H9 (cell line): ENCODE data around the gene DCANP1. TPM values are rescaled to one million over a fixed set of nuclear protein-coding genes. Genes with fewer than 3 reads are reported as not detected.

Experiments used
- DNase-seq: peaks from one replicate; pipeline ENCODE4 v3.0.0-alpha.2; 2017
- H2AFZ ChIP-seq: one replicate; pipeline ENCODE4 v1.6.1; 2013; ENCODE audit warnings: mild to moderate bottlenecking, low read length, control low read depth, moderate library complexity
- H2AK5ac ChIP-seq: 2 replicates; pipeline ENCODE4 v1.6.1; 2013; ENCODE audit warnings: low read length, control low read depth, mixed read lengths; ENCODE audit not compliant: insufficient read length
- H2BK120ac ChIP-seq: one replicate; pipeline ENCODE4 v1.6.1; 2013; ENCODE audit warnings: low read depth, mild to moderate bottlenecking, low read length, control low read depth, inconsistent platforms; ENCODE audit not compliant: poor library complexity, severe bottlenecking
- H2BK12ac ChIP-seq: 2 replicates; pipeline ENCODE4 v1.6.1; 2013; ENCODE audit warnings: low read length, control low read depth, mixed read lengths, low read depth; ENCODE audit not compliant: insufficient read length
- H2BK15ac ChIP-seq: 2 replicates; pipeline ENCODE4 v1.6.1; 2013; ENCODE audit warnings: low read depth, low read length, control low read depth
- H2BK20ac ChIP-seq: one replicate; pipeline ENCODE4 v1.6.1; 2013; ENCODE audit warnings: low read depth, mild to moderate bottlenecking, low read length, control low read depth, inconsistent platforms; ENCODE audit not compliant: poor library complexity, severe bottlenecking
- H2BK5ac ChIP-seq: 2 replicates; pipeline ENCODE4 v1.6.1; 2013; ENCODE audit warnings: low read length, control low read depth, mixed read lengths; ENCODE audit not compliant: insufficient read length
- H3K14ac ChIP-seq: 2 replicates; pipeline ENCODE4 v1.6.1; 2013; ENCODE audit warnings: low read length, control low read depth; ENCODE audit not compliant: insufficient read depth
- H3K18ac ChIP-seq: 2 replicates; pipeline ENCODE4 v1.6.1; 2013; ENCODE audit warnings: low read depth, mild to moderate bottlenecking, mixed read lengths, low read length, control low read depth; ENCODE audit not compliant: insufficient read length
- H3K23ac ChIP-seq: 2 replicates; pipeline ENCODE4 v1.6.1; 2013; ENCODE audit warnings: low read length, control low read depth, mixed read lengths, low read depth; ENCODE audit not compliant: insufficient read length
- H3K23me2 ChIP-seq: 2 replicates; pipeline ENCODE4 v1.6.1; 2013; ENCODE audit warnings: low read depth, mild to moderate bottlenecking, mixed read lengths, low read length, control low read depth; ENCODE audit not compliant: insufficient read length, poor library complexity, severe bottlenecking
- H3K27ac ChIP-seq: 2 replicates; pipeline ENCODE4 v1.5.1; 2013; ENCODE audit warnings: low read length, control low read depth, mixed read lengths, low read depth; ENCODE audit not compliant: insufficient read length
- H3K27me3 ChIP-seq: 2 replicates; pipeline ENCODE4 v1.6.1; 2013; ENCODE audit warnings: low read length, control low read depth, inconsistent platforms; ENCODE audit not compliant: insufficient read depth
- H3K4ac ChIP-seq: 2 replicates; pipeline ENCODE4 v1.6.1; 2013; ENCODE audit warnings: low read depth, mild to moderate bottlenecking, control low read depth, inconsistent platforms, low read length, moderate library complexity
- H3K4me1 ChIP-seq: 2 replicates; pipeline ENCODE4 v1.6.1; 2013; ENCODE audit warnings: low read length, control low read depth, inconsistent platforms; ENCODE audit not compliant: insufficient read depth
- H3K4me2 ChIP-seq: 2 replicates; pipeline ENCODE4 v1.6.1; 2013; ENCODE audit warnings: low read length, control low read depth, mixed read lengths; ENCODE audit not compliant: insufficient read length, insufficient read depth
- H3K56ac ChIP-seq: 2 replicates; pipeline ENCODE4 v1.6.1; 2013; ENCODE audit warnings: low read depth, mild to moderate bottlenecking, mixed read lengths, low read length, control low read depth; ENCODE audit not compliant: insufficient read length
- H3K79me1 ChIP-seq: 2 replicates; pipeline ENCODE4 v1.6.1; 2013; ENCODE audit warnings: low read depth, mild to moderate bottlenecking, moderate library complexity, low read length, control low read depth, inconsistent platforms; ENCODE audit not compliant: insufficient read depth, poor library complexity, severe bottlenecking
- H3K79me2 ChIP-seq: 2 replicates; pipeline ENCODE4 v1.6.1; 2013; ENCODE audit warnings: low read length, control low read depth, inconsistent platforms; ENCODE audit not compliant: insufficient read depth
- H3K9ac ChIP-seq: 2 replicates; pipeline ENCODE4 v1.6.1; 2013; ENCODE audit warnings: low read length, control low read depth, mixed read lengths; ENCODE audit not compliant: insufficient read length; ENCODE audit errors: extremely low read depth
- H3K9me3 ChIP-seq: one replicate; pipeline ENCODE4 v1.6.1; 2013; ENCODE audit warnings: low read depth, low read length, inconsistent platforms; ENCODE audit not compliant: control insufficient read depth
- H3T11ph ChIP-seq: one replicate; pipeline ENCODE4 v1.6.1; 2013; ENCODE audit warnings: mild to moderate bottlenecking, low read length, control low read depth, inconsistent platforms
- H4K20me1 ChIP-seq: one replicate; pipeline ENCODE4 v1.6.1; 2013; ENCODE audit not compliant: control insufficient read depth, insufficient read length, insufficient read depth
- H4K5ac ChIP-seq: 2 replicates; pipeline ENCODE4 v1.6.1; 2013; ENCODE audit warnings: low read depth, mild to moderate bottlenecking, mixed read lengths, low read length, control low read depth; ENCODE audit not compliant: insufficient read length
- H4K8ac ChIP-seq: replicated peaks from 2 replicates; pipeline ENCODE4 v1.6.1; 2013; ENCODE audit warnings: low read length, control low read depth, mixed read lengths, low read depth; ENCODE audit not compliant: insufficient read length
- H4K91ac ChIP-seq: 2 replicates; pipeline ENCODE4 v1.6.1; 2013; ENCODE audit warnings: low read depth, mild to moderate bottlenecking, moderate library complexity, mixed read lengths, low read length, control low read depth; ENCODE audit not compliant: insufficient read length
- H3K27ac Mint-ChIP-seq, 3 experiments: 2 replicates in 2 of 3; 3 replicates in 1 of 3; pipeline ENCODE4 v1.8.0; 2020 to 2021; ENCODE audit warnings: mixed read lengths in 3 of 3, mild to moderate bottlenecking in 1 of 3, moderate library complexity in 1 of 3
- H3K27me3 Mint-ChIP-seq: 2 replicates; pipeline ENCODE4 v1.8.0; 2021; ENCODE audit warnings: low read depth, mild to moderate bottlenecking, moderate library complexity, mixed read lengths
- H3K36me3 Mint-ChIP-seq, 3 experiments: 2 replicates in 2 of 3; 3 replicates in 1 of 3; pipeline ENCODE4 v1.8.0; 2020 to 2021; ENCODE audit warnings: low read depth in 3 of 3, mixed read lengths in 3 of 3; ENCODE audit not compliant: insufficient read depth in 1 of 3
- H3K4me1 Mint-ChIP-seq, 2 experiments: 2 replicates each; pipeline ENCODE4 v1.8.0; 2020; ENCODE audit warnings: mixed read lengths in 2 of 2
- H3K4me3 Mint-ChIP-seq, 2 experiments: 2 replicates in 1 of 2; 3 replicates in 1 of 2; pipeline ENCODE4 v1.8.0; 2020 to 2021; ENCODE audit warnings: mild to moderate bottlenecking in 2 of 2, mixed read lengths in 2 of 2, moderate library complexity in 1 of 2
- H3K9me3 Mint-ChIP-seq, 2 experiments: 2 replicates in 1 of 2; 3 replicates in 1 of 2; pipeline ENCODE4 v1.8.0; 2020; ENCODE audit warnings: mild to moderate bottlenecking in 2 of 2, mixed read lengths in 2 of 2, moderate library complexity in 1 of 2
- WGBS: extraction: QIAGEN DNeasy Blood & Tissue Kit; methylation state at CpG from one replicate; pipeline ENCODE4 v1.1.7; 2013; ENCODE audit warnings: missing lambda C conversion rate, low lambda C conversion rate, mixed read lengths; ENCODE audit not compliant: insufficient read length; ENCODE audit errors: extremely low coverage; 5-methylcytosine and 5-hydroxymethylcytosine counted together
- total RNA-seq: library from RNA; stranded (reverse); gene quantifications from 2 replicates; pipeline ENCODE4 v1.2.1, GENCODE V29; 2021
- TF ChIP-seq, protein P1 (sequence below): fragments of 200-600 bp; sonication (generic); conservative IDR thresholded peaks from 3 replicates; pipeline ENCODE4 v1.8.0; 2021; ENCODE audit warnings: antibody characterized with exemption, mild to moderate bottlenecking

DCANP1 gene
- total RNA-seq, 1 experiment from 2014 or later: not detected

DNA sequence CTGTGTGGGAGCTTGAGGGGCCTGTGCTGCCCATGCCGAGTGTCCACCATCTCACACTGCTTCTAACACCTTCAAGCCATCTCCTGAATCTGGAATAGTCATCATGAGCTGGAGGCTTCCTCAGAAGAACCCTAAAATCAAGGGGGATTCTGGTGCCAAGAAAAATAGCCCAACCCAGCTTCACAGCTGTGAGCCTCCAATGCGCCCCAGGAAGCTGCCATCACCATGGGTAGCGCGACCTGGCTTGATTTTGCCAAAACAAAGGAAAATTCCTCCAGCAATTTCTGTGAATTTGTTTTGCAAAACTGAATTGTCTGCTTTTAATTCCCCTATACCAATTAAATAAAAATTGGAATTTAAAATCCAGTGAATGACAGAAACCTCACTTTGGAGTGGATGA is 11.2 kb upstream of the DCANP1 start:
- DNase-seq: no peak
- Histone ChIP-seq H4K5ac (no peak overlapping the region), H3K79me1 (no peaks in the 10 kb centered on the region), H4K8ac (no peak overlapping the region), H3K27ac (no peak overlapping the region), H3K4me2 (no peak overlapping the region), H4K20me1 (no peaks in the 10 kb centered on the region), H3K14ac (no peak overlapping the region), H2AK5ac (no peak overlapping the region), H3K23me2 (no peaks in the 10 kb centered on the region), H2BK12ac (no peak overlapping the region), H3K9ac (no peak overlapping the region), H3K56ac (no peak overlapping the region), H3K4me1 (no peaks in the 10 kb centered on the region), H3T11ph (no peak overlapping the region), H2BK20ac (no peak overlapping the region), H2BK15ac (no peak overlapping the region), H3K18ac (no peak overlapping the region), H3K4ac (no peak overlapping the region), H4K91ac (no peak overlapping the region), H2BK120ac (no peak overlapping the region), H3K27me3 (peaks cover 6% of the 10 kb centered on the region), H3K79me2 (no peaks in the 10 kb centered on the region), H3K9me3 (no peaks in the 10 kb centered on the region), H2AFZ (no peak overlapping the region), H2BK5ac (no peak overlapping the region), H3K23ac (no peak overlapping the region)
- H3K4me1 Mint-ChIP-seq: peaks cover 3% of the 10 kb centered on the region in 2 experiments; a peak in 1 of 4 replicates
- H3K27ac Mint-ChIP-seq: no peak overlapping the region
- H3K4me3 Mint-ChIP-seq: no peak overlapping the region
- peaks cover 97% of the 10 kb centered on the region for H3K27me3 Mint-ChIP-seq
- no CpG with 5 or more reads among the region's 4 CpGs for WGBS
- TF ChIP-seq, protein P1, sequence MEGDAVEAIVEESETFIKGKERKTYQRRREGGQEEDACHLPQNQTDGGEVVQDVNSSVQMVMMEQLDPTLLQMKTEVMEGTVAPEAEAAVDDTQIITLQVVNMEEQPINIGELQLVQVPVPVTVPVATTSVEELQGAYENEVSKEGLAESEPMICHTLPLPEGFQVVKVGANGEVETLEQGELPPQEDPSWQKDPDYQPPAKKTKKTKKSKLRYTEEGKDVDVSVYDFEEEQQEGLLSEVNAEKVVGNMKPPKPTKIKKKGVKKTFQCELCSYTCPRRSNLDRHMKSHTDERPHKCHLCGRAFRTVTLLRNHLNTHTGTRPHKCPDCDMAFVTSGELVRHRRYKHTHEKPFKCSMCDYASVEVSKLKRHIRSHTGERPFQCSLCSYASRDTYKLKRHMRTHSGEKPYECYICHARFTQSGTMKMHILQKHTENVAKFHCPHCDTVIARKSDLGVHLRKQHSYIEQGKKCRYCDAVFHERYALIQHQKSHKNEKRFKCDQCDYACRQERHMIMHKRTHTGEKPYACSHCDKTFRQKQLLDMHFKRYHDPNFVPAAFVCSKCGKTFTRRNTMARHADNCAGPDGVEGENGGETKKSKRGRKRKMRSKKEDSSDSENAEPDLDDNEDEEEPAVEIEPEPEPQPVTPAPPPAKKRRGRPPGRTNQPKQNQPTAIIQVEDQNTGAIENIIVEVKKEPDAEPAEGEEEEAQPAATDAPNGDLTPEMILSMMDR: no peak
- H3K9me3 Mint-ChIP-seq: no peaks in the 10 kb centered on the region; a peak in 1 of 5 replicates
- H3K36me3 Mint-ChIP-seq: no peaks in the 10 kb centered on the region
